Right lobe of liver (tissue), 4 donors: Measurements from ENCODE around the gene ADNP.

ENCODE experiments used
- POLR2A ChIP-seq: fragments of 450-650 bp; IDR thresholded peaks from one replicate; pipeline ENCODE4 v1.6.1; 2017; ENCODE audit warnings: antibody characterized with exemption, mild to moderate bottlenecking
- TF ChIP-seq, protein P1 (sequence below), 4 donors: fragments of 200-600 bp in 3 of 4; fragments of 450-650 bp in 1 of 4; IDR thresholded peaks; one replicate each; pipeline versions ENCODE4 v1.5.1 to v1.8.0; 2016 to 2022; ENCODE audit warnings: antibody characterized with exemption in 4 of 4, mild to moderate bottlenecking in 2 of 4
- donor health status: DM: no; HTN: no; CAD: no.
- donor health status: DM: no; HTN: no; CAD: no.
- donor health status: DM: no; HTN: yes; CAD: no.

DNA sequence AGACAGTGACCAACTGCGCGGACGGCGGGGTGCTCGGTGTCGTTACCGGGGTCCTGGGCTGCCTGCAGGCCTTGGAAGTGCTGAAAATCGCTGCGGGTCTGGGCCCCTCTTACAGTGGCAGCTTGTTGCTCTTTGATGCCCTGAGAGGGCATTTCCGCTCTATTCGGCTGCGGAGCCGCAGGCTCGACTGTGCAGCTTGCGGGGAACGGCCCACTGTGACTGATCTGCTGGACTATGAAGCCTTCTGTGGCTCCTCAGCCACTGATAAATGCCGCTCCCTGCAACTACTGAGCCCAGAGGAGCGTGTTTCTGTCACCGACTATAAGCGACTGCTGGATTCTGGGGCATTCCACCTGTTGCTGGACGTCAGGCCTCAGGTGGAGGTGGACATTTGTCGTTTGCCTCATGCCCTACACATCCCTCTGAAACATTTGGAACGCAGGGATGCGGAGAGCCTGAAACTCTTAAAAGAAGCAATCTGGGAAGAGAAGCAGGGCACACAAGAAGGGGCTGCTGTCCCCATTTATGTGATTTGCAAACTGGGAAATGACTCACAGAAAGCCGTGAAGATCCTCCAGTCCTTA, 28.4 kb upstream of the ADNP start:
- no peak for TF ChIP-seq POLR2A
- TF ChIP-seq, protein P1, sequence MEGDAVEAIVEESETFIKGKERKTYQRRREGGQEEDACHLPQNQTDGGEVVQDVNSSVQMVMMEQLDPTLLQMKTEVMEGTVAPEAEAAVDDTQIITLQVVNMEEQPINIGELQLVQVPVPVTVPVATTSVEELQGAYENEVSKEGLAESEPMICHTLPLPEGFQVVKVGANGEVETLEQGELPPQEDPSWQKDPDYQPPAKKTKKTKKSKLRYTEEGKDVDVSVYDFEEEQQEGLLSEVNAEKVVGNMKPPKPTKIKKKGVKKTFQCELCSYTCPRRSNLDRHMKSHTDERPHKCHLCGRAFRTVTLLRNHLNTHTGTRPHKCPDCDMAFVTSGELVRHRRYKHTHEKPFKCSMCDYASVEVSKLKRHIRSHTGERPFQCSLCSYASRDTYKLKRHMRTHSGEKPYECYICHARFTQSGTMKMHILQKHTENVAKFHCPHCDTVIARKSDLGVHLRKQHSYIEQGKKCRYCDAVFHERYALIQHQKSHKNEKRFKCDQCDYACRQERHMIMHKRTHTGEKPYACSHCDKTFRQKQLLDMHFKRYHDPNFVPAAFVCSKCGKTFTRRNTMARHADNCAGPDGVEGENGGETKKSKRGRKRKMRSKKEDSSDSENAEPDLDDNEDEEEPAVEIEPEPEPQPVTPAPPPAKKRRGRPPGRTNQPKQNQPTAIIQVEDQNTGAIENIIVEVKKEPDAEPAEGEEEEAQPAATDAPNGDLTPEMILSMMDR (IDR thresholded peaks at IDR 0.05) = no peak
